Measurements from ENCODE around the gene TEP1. TPM values are rescaled to one million over a fixed set of nuclear protein-coding genes. Genes with fewer than 3 reads are reported as not detected.
"Not testable (repeated sequence)": the region's sequence is repeated elsewhere in the genome, so short reads cannot be mapped to it uniquely, and the experiment has no call there.

Gene TEP1
- total RNA-seq, 1 donor, result 33.3 TPM

DNA sequence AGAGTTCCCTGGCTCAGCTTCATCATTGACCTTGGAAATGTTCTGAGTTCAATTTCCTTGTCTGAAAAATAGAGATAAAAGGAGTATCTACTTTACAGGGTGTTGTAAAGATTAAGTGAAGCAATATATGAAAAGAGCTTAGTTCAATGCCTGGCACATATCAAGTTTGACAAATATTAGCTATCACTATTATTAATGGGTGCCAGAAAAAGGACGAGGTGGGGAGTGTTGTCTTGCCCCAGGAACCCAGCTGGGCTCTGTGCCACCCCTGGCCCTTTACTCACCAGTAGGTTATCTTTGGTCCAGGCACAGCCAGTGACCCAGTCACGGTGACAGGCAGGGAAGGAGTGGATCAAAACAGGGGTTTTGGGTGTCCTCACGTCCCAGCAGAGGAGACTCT lies 37.8 kb downstream of the TEP1 start:
- Histone ChIP-seq H3K36me3 (ENCODE audit: insufficient read depth, low read length) (peaks cover 87% of the 10 kb centered on the region), H3K4me2 (ENCODE audit: insufficient read depth, low read length) (no peak overlapping the region), H3K4me3 (ENCODE audit: insufficient read depth, low read length) (no peak overlapping the region), H3K27me3 (ENCODE audit: insufficient read depth, low read length) (no peaks in the 10 kb centered on the region), H4K20me1 (ENCODE audit: insufficient read depth, low read length) (no peaks in the 10 kb centered on the region), H3K79me2 (ENCODE audit: insufficient read depth, low read length) (no peaks in the 10 kb centered on the region), H3K4me1 (ENCODE audit: insufficient read depth, low read length) (no peaks in the 10 kb centered on the region), H3K27ac (ENCODE audit: low read depth, low read length) (no peak overlapping the region), H3K9me3 (ENCODE audit: low read depth, low read length) (no peaks in the 10 kb centered on the region), H2AFZ (ENCODE audit: low read length) (no peak overlapping the region)
- no peak for DNase-seq (ENCODE audit: insufficient read length, low spot score, missing footprints)
- TF ChIP-seq, protein P1, sequence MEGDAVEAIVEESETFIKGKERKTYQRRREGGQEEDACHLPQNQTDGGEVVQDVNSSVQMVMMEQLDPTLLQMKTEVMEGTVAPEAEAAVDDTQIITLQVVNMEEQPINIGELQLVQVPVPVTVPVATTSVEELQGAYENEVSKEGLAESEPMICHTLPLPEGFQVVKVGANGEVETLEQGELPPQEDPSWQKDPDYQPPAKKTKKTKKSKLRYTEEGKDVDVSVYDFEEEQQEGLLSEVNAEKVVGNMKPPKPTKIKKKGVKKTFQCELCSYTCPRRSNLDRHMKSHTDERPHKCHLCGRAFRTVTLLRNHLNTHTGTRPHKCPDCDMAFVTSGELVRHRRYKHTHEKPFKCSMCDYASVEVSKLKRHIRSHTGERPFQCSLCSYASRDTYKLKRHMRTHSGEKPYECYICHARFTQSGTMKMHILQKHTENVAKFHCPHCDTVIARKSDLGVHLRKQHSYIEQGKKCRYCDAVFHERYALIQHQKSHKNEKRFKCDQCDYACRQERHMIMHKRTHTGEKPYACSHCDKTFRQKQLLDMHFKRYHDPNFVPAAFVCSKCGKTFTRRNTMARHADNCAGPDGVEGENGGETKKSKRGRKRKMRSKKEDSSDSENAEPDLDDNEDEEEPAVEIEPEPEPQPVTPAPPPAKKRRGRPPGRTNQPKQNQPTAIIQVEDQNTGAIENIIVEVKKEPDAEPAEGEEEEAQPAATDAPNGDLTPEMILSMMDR (IDR thresholded peaks at IDR 0.05; ENCODE audit: extremely low read depth, low read depth, low read length), result no peak

DNA sequence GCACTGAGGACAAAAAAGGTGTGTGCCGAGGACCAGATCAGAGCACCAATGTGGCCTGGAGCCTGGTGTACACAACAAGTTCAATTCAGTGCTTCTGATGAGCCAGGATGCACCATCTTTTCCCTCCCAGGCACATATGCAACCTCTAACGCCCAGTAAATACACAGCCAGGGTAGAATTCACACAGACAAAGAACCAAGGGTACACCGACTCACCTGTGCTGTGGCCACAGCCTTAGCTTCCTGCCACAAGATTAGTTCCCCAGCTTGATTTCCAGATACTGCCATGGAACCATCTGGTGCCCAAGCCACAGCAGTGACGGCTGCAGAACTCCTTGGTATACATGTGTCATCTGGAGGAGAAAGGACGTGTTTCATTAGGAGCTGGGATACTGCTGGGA lies 40.5 kb downstream of the TEP1 start:
- no peaks in the 10 kb centered on the region for H3K9me3 ChIP-seq (ENCODE audit: low read depth, low read length)
- H3K27ac ChIP-seq (ENCODE audit: low read depth, low read length), result no peak overlapping the region
- no peaks in the 10 kb centered on the region for H3K4me1 ChIP-seq (ENCODE audit: insufficient read depth, low read length)
- DNase-seq (ENCODE audit: insufficient read length, low spot score, missing footprints), result no peak
- H3K27me3 ChIP-seq (ENCODE audit: insufficient read depth, low read length), result no peaks in the 10 kb centered on the region
- H3K36me3 ChIP-seq (ENCODE audit: insufficient read depth, low read length), result peaks cover 85% of the 10 kb centered on the region
- H3K4me3 ChIP-seq (ENCODE audit: insufficient read depth, low read length), result no peak overlapping the region
- peaks cover 3% of the 10 kb centered on the region for H4K20me1 ChIP-seq (ENCODE audit: insufficient read depth, low read length)
- no peak overlapping the region for H2AFZ ChIP-seq (ENCODE audit: low read length)
- no peaks in the 10 kb centered on the region for H3K79me2 ChIP-seq (ENCODE audit: insufficient read depth, low read length)
- TF ChIP-seq, protein P1 (IDR thresholded peaks at IDR 0.05; ENCODE audit: extremely low read depth, low read depth, low read length), result no peak
- H3K4me2 ChIP-seq (ENCODE audit: insufficient read depth, low read length), result no peak overlapping the region

DNA sequence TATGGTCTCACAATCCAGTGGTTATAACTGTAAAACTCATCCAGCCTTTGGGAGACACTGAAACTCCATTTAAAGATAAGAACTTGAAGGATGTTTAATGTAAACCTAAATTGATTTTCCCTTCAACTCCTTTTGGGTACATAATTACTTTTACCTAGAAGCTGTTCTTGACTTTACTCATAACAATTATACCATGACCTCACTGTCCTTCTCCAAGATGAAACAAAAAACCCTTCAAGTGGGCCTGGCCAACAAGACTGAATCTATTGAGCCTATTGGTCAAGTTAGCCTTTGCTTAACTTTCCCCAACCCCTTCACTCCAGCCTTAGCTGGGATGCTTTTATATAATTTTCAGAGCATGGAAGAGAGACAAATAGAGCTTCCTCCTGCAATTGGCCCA lies 47.4 kb downstream of the TEP1 start:
- Histone ChIP-seq H3K36me3 (ENCODE audit: insufficient read depth, low read length) (peaks cover 53% of the 10 kb centered on the region), H3K79me2 (ENCODE audit: insufficient read depth, low read length) (no peaks in the 10 kb centered on the region), H3K27me3 (ENCODE audit: insufficient read depth, low read length) (no peaks in the 10 kb centered on the region), H3K4me1 (ENCODE audit: insufficient read depth, low read length) (no peaks in the 10 kb centered on the region), H3K4me2 (ENCODE audit: insufficient read depth, low read length) (no peak overlapping the region), H4K20me1 (ENCODE audit: insufficient read depth, low read length) (peaks cover 3% of the 10 kb centered on the region), H3K9me3 (ENCODE audit: low read depth, low read length) (no peaks in the 10 kb centered on the region), H2AFZ (ENCODE audit: low read length) (no peak overlapping the region), H3K4me3 (ENCODE audit: insufficient read depth, low read length) (no peak overlapping the region), H3K27ac (ENCODE audit: low read depth, low read length) (no peak overlapping the region)
- peak; percentile 30 for DNase-seq (ENCODE audit: insufficient read length, low spot score, missing footprints)
- TF ChIP-seq, protein P1 (IDR thresholded peaks at IDR 0.05; ENCODE audit: extremely low read depth, low read depth, low read length), result no peak

DNA sequence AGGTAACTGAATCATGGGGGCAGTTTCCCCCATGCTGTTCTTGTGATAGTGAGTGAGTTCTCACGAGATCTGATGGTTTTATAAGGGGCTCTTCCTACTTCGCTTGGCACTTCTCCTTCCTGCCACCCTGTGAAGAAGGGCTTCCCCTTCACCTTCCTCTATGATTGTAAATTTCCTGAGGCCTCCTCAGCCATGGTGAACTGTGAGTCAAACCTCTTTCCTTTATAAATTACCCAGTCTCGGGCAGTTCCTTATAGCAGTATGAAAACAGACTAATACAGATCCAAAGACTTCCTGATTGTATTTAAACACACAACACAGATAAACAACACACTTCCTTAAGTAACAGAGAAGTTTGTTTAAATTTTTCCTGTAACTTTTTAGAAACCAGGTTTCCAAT lies 54.8 kb downstream of the TEP1 start:
- H2AFZ ChIP-seq (ENCODE audit: low read length); H3K9me3 ChIP-seq (ENCODE audit: low read depth, low read length); H3K27me3 ChIP-seq (ENCODE audit: insufficient read depth, low read length); H4K20me1 ChIP-seq (ENCODE audit: insufficient read depth, low read length); H3K4me3 ChIP-seq (ENCODE audit: insufficient read depth, low read length); DNase-seq (ENCODE audit: insufficient read length, low spot score, missing footprints); H3K27ac ChIP-seq (ENCODE audit: low read depth, low read length); H3K79me2 ChIP-seq (ENCODE audit: insufficient read depth, low read length); H3K4me1 ChIP-seq (ENCODE audit: insufficient read depth, low read length); H3K4me2 ChIP-seq (ENCODE audit: insufficient read depth, low read length): not testable (repeated sequence)
- peaks cover 55% of the 10 kb centered on the region for H3K36me3 ChIP-seq (ENCODE audit: insufficient read depth, low read length)

Measured in osteoblast (primary cell).